Measurements from ENCODE around the gene PSAT1.

DNA sequence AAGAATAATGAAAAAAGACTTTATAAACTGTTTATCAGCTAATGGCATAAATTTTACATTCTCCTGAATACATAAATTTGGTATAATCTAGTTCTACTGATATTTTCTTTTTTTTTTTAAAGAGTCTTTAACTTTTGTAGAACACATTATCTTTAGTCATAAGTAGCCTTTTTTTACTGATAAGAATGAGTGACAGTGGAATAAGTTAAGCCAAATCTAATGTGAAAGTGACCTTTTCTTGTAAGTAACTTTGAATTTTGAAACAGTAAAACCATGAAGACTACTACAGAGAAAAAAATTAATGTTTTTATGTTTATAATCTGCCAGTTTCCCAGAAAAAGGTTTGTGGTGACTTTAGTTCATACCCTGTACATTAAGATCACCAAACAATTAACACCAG, 47.4 kb upstream of the PSAT1 start:
- TF ChIP-seq RAD21 (IDR thresholded peaks at IDR 0.05; ENCODE audit: low read length), result no peak
- no peak for TF ChIP-seq CTCF (conservative IDR thresholded peaks at IDR 0.05; ENCODE audit: low read depth, low read length)
- TF ChIP-seq MXI1 (IDR thresholded peaks at IDR 0.05; ENCODE audit: borderline replicate concordance, low read depth, low read length), result no peak

Data from IMR-90 (cell line).